Measurements from ENCODE around the gene APOA1. TPM values are rescaled to one million over a fixed set of nuclear protein-coding genes. Genes with fewer than 3 reads are reported as not detected.

Gene APOA1
- total RNA-seq, 2 donors from 2014 or later: 91.8 to 120 TPM

- H3K4me3 Mint-ChIP-seq: no peak overlapping the region
- H3K27me3 Mint-ChIP-seq (ENCODE audit: insufficient read depth): peaks cover 6% of the 10 kb centered on the region
- peaks cover 10% of the 10 kb centered on the region for H3K4me1 Mint-ChIP-seq
- H3K9me3 Mint-ChIP-seq: peaks cover 11% of the 10 kb centered on the region
- no peak overlapping the region for H3K27ac Mint-ChIP-seq
- Histone ChIP-seq H3K36me3 (ENCODE audit: control insufficient read depth, insufficient read depth, low read length) (no peaks in the 10 kb centered on the region), H3K9me3 (ENCODE audit: control insufficient read depth, low read length) (no peaks in the 10 kb centered on the region), H3K27me3 (ENCODE audit: control insufficient read depth, insufficient read depth, low read length, poor library complexity, severe bottlenecking) (no peaks in the 10 kb centered on the region), H3K9ac (ENCODE audit: extremely low read depth, low read length, poor library complexity, severe bottlenecking) (no peak overlapping the region), H3K4me3 (ENCODE audit: low read length) (no peak overlapping the region), H3K27ac (ENCODE audit: low read depth, low read length) (no peak overlapping the region), H3K4me1 (ENCODE audit: control insufficient read depth, insufficient read depth, low read length) (peaks cover 23% of the 10 kb centered on the region)
- H3K36me3 Mint-ChIP-seq (ENCODE audit: low read depth): no peaks in the 10 kb centered on the region
- WGBS, 2 experiments (ENCODE audit: insufficient coverage in 1 of 2, insufficient read length in 1 of 2): 85 to 100% methylated on average over 4 to 6 of the region's 6 CpGs
- TF ChIP-seq, protein P1, sequence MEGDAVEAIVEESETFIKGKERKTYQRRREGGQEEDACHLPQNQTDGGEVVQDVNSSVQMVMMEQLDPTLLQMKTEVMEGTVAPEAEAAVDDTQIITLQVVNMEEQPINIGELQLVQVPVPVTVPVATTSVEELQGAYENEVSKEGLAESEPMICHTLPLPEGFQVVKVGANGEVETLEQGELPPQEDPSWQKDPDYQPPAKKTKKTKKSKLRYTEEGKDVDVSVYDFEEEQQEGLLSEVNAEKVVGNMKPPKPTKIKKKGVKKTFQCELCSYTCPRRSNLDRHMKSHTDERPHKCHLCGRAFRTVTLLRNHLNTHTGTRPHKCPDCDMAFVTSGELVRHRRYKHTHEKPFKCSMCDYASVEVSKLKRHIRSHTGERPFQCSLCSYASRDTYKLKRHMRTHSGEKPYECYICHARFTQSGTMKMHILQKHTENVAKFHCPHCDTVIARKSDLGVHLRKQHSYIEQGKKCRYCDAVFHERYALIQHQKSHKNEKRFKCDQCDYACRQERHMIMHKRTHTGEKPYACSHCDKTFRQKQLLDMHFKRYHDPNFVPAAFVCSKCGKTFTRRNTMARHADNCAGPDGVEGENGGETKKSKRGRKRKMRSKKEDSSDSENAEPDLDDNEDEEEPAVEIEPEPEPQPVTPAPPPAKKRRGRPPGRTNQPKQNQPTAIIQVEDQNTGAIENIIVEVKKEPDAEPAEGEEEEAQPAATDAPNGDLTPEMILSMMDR (conservative IDR thresholded peaks at IDR 0.05): no peak
- DNase-seq: no peak
These were observed 10.0 kb downstream of the APOA1 start for GRCh38 chr11:116827461-116827860.

DNA sequence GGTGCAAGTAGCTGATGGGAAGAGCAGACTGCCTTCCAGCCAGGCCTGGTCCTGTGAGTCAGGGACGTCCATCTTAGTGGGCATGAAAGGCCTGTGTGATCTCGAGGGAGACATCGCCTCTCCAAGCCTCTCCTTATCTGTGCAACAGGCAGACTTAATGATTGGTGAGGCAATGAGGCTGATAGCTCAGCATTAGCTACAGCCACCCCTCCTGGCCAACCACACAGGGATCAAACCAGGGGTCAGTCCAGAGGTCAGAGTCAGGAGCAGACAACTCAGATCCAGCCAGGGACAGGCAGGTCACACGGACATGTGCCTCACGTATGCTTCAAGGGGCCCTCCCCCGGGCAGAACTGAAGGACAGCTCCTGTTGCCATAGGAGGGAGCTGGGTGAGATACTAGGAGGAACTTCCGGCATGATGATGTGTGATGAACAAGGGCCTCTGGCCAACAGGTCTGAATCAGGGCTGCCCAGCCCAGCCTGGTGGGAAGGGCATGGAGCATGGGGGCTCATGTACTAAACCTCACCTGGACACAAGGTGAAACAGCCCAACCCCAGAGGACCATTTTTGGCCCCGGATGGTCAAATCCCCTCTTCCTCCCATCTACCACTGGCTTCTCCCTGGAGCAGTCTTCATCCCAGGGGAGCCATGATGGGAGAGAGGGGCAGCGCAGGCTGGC, 10.5 kb downstream of the APOA1 start:
- Mint-ChIP-seq H3K27ac (no peak overlapping the region), H3K4me1 (peaks cover 10% of the 10 kb centered on the region), H3K4me3 (no peak overlapping the region), H3K36me3 (ENCODE audit: low read depth) (no peaks in the 10 kb centered on the region), H3K9me3 (peaks cover 8% of the 10 kb centered on the region), H3K27me3 (ENCODE audit: insufficient read depth) (peaks cover 4% of the 10 kb centered on the region)
- TF ChIP-seq, protein P1 (conservative IDR thresholded peaks at IDR 0.05): no peak
- Histone ChIP-seq H3K4me1 (ENCODE audit: control insufficient read depth, insufficient read depth, low read length) (peaks cover 23% of the 10 kb centered on the region), H3K9me3 (ENCODE audit: control insufficient read depth, low read length) (no peaks in the 10 kb centered on the region), H3K36me3 (ENCODE audit: control insufficient read depth, insufficient read depth, low read length) (no peaks in the 10 kb centered on the region), H3K4me3 (ENCODE audit: low read length) (no peak overlapping the region), H3K27me3 (ENCODE audit: control insufficient read depth, insufficient read depth, low read length, poor library complexity, severe bottlenecking) (no peaks in the 10 kb centered on the region), H3K27ac (ENCODE audit: low read depth, low read length) (no peak overlapping the region), H3K9ac (ENCODE audit: extremely low read depth, low read length, poor library complexity, severe bottlenecking) (no peak overlapping the region)
- no peak for DNase-seq
- WGBS, 2 experiments (ENCODE audit: insufficient coverage in 1 of 2, insufficient read length in 1 of 2): 86 to 91% methylated on average over 5 to 9 of the region's 9 CpGs

DNA sequence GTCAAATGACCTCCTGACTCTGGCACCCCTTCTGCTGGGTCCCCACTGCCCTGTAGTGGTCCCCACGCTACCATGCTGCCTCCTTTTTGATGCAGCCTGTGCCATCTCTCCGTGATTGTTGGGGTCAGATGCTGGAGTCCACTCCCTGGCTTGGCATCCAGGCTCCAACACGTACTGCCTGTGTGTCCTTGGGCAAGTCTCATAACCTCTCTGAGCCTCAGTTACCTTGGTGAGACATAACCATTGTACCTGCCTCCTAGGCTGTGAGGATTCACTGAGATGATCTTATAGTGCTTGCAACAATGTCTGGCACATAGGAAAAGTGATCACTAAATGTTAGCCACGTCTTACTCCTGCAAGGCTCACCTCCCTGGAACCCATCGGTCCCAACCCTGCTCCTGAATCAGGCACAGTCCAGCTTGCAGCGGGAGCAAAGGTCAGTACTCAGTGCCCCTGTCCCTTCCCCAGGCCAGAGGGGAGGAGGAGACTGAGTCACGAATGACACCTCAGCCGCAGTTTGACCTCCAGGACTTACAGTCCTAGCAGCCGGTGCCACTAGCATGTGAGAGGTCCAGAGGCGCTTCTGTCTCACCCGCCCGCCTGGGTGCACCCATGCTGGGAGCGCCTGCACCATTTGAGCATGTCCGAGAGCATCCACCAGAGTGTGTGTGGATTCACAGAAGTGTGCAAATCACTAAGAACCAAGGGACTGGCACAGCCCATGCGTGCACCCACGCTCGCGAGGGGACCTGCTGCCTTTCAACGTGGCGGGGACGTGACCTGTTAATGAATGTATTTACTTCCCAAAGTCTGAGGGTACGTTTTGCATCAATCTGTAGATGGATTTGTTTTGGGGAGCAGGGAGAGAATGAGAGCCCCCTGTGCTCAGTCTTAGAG, 11.3 kb downstream of the APOA1 start:
- H3K36me3 ChIP-seq (ENCODE audit: control insufficient read depth, insufficient read depth, low read length): no peaks in the 10 kb centered on the region
- Mint-ChIP-seq H3K36me3 (ENCODE audit: low read depth) (no peaks in the 10 kb centered on the region), H3K27me3 (ENCODE audit: insufficient read depth) (peaks cover 2% of the 10 kb centered on the region), H3K9me3 (no peaks in the 10 kb centered on the region), H3K4me1 (peaks cover 10% of the 10 kb centered on the region), H3K4me3 (no peak overlapping the region), H3K27ac (no peak overlapping the region)
- 85 to 87% methylated on average over 21 to 22 of the region's 22 CpGs for WGBS, 2 experiments (ENCODE audit: insufficient coverage in 1 of 2, insufficient read length in 1 of 2)
- TF ChIP-seq, protein P1 (conservative IDR thresholded peaks at IDR 0.05): no peak
- no peak overlapping the region for H3K27ac ChIP-seq (ENCODE audit: low read depth, low read length)
- H3K4me3 ChIP-seq (ENCODE audit: low read length): no peak overlapping the region
- DNase-seq: no peak
- no peak overlapping the region for H3K9ac ChIP-seq (ENCODE audit: extremely low read depth, low read length, poor library complexity, severe bottlenecking)
- H3K27me3 ChIP-seq (ENCODE audit: control insufficient read depth, insufficient read depth, low read length, poor library complexity, severe bottlenecking): no peaks in the 10 kb centered on the region
- H3K4me1 ChIP-seq (ENCODE audit: control insufficient read depth, insufficient read depth, low read length): peaks cover 23% of the 10 kb centered on the region
- no peaks in the 10 kb centered on the region for H3K9me3 ChIP-seq (ENCODE audit: control insufficient read depth, low read length)
